IgD-negative memory B cell (primary cell): Measurements from ENCODE around the gene CARD9. TPM values are rescaled to one million over a fixed set of nuclear protein-coding genes. Genes with fewer than 3 reads are reported as not detected.

ENCODE experiments used
- H3K27ac Mint-ChIP-seq, 3 donors: one replicate each; pipeline ENCODE4 v1.8.0; 2020 to 2022; ENCODE audit warnings: mild to moderate bottlenecking in 3 of 3, mixed read lengths in 3 of 3, moderate library complexity in 1 of 3
- H3K27me3 Mint-ChIP-seq: one replicate; pipeline ENCODE4 v1.8.0; 2021; ENCODE audit warnings: mixed read lengths
- H3K36me3 Mint-ChIP-seq: one replicate; pipeline ENCODE4 v1.8.0; 2020; ENCODE audit warnings: mild to moderate bottlenecking, mixed read lengths
- H3K4me1 Mint-ChIP-seq, 3 donors: one replicate each; pipeline ENCODE4 v1.8.0; 2020 to 2022; ENCODE audit warnings: mixed read lengths in 3 of 3, mild to moderate bottlenecking in 1 of 3
- H3K4me3 Mint-ChIP-seq, 4 donors: one replicate each; pipeline ENCODE4 v1.8.0; 2020 to 2022; ENCODE audit warnings: mild to moderate bottlenecking in 4 of 4, mixed read lengths in 4 of 4, moderate library complexity in 3 of 4
- H3K9me3 Mint-ChIP-seq, 3 donors: one replicate each; pipeline ENCODE4 v1.8.0; 2020 to 2021; ENCODE audit warnings: mixed read lengths in 3 of 3, mild to moderate bottlenecking in 1 of 3
- polyA plus RNA-seq: library from polyadenylated mRNA; unstranded; fragments of 300-500 nt; fragmentation: Illumina TruSeq; gene quantifications from one replicate; pipeline ENCODE4 v1.2.3, GENCODE V29; 2021

CARD9 gene
- polyA plus RNA-seq, 1 donor from 2014 or later, result 0.26 TPM

- H3K9me3 Mint-ChIP-seq, result no peaks in the 10 kb centered on the region
- H3K36me3 Mint-ChIP-seq, result peaks cover 2% of the 10 kb centered on the region
- H3K27me3 Mint-ChIP-seq, result no peaks in the 10 kb centered on the region
- H3K27ac Mint-ChIP-seq, result no peak overlapping the region
- no peak overlapping the region for H3K4me3 Mint-ChIP-seq
- H3K4me1 Mint-ChIP-seq, result no peaks in the 10 kb centered on the region
Observed at GRCh38 chr9:136379003-136379287, 5.5 kb upstream of the CARD9 start.

GRCh38 chr9:136378170-136379002, 4.9 kb upstream of the CARD9 start:
- Mint-ChIP-seq H3K27ac (peak overlapping the region in 1 of 3 donors; percentile 83), H3K27me3 (no peaks in the 10 kb centered on the region), H3K9me3 (no peaks in the 10 kb centered on the region), H3K4me1 (no peaks in the 10 kb centered on the region), H3K36me3 (peaks cover 2% of the 10 kb centered on the region), H3K4me3 (no peak overlapping the region)

- no peak overlapping the region for H3K4me3 Mint-ChIP-seq
- peak overlapping the region in 1 of 3 donors; percentile 83 for H3K27ac Mint-ChIP-seq
- no peaks in the 10 kb centered on the region for H3K27me3 Mint-ChIP-seq
- no peaks in the 10 kb centered on the region for H3K9me3 Mint-ChIP-seq
- H3K36me3 Mint-ChIP-seq, result peaks cover 2% of the 10 kb centered on the region
- H3K4me1 Mint-ChIP-seq, result no peaks in the 10 kb centered on the region
Observed at GRCh38 chr9:136377341-136378169, 4.1 kb upstream of the CARD9 start.

GRCh38 chr9:136376457-136376856, 3.0 kb upstream of the CARD9 start:
- Mint-ChIP-seq H3K9me3 (no peaks in the 10 kb centered on the region), H3K27me3 (no peaks in the 10 kb centered on the region), H3K4me3 (no peak overlapping the region), H3K36me3 (peaks cover 2% of the 10 kb centered on the region), H3K4me1 (no peaks in the 10 kb centered on the region), H3K27ac (peak overlapping the region in 1 of 3 donors; percentile 19)

GRCh38 chr9:136375096-136375495, 1.6 kb upstream of the CARD9 start:
- Mint-ChIP-seq H3K27ac (no peak overlapping the region), H3K36me3 (peaks cover 2% of the 10 kb centered on the region), H3K4me3 (no peak overlapping the region), H3K4me1 (no peaks in the 10 kb centered on the region), H3K27me3 (no peaks in the 10 kb centered on the region), H3K9me3 (no peaks in the 10 kb centered on the region)

GRCh38 chr9:136374183-136374575, 710 bp upstream of the CARD9 start:
- no peaks in the 10 kb centered on the region for H3K9me3 Mint-ChIP-seq
- H3K4me3 Mint-ChIP-seq, result no peak overlapping the region
- peaks cover 2% of the 10 kb centered on the region for H3K36me3 Mint-ChIP-seq
- no peaks in the 10 kb centered on the region for H3K27me3 Mint-ChIP-seq
- H3K4me1 Mint-ChIP-seq, result no peaks in the 10 kb centered on the region
- H3K27ac Mint-ChIP-seq, result no peak overlapping the region

- Mint-ChIP-seq H3K4me1 (no peaks in the 10 kb centered on the region), H3K27me3 (no peaks in the 10 kb centered on the region), H3K4me3 (peak overlapping the region in 1 of 4 donors; percentile 5), H3K36me3 (peaks cover 2% of the 10 kb centered on the region), H3K27ac (no peak overlapping the region), H3K9me3 (no peaks in the 10 kb centered on the region)
Observed at GRCh38 chr9:136372561-136373299, 739 bp downstream of the CARD9 start.

- no peaks in the 10 kb centered on the region for H3K4me1 Mint-ChIP-seq
- H3K27ac Mint-ChIP-seq, result no peak overlapping the region
- no peaks in the 10 kb centered on the region for H3K9me3 Mint-ChIP-seq
- H3K4me3 Mint-ChIP-seq, result no peak overlapping the region
- H3K27me3 Mint-ChIP-seq, result no peaks in the 10 kb centered on the region
- peaks cover 2% of the 10 kb centered on the region for H3K36me3 Mint-ChIP-seq
Observed at GRCh38 chr9:136372006-136372405, 1.5 kb downstream of the CARD9 start.

- Mint-ChIP-seq H3K27me3 (no peaks in the 10 kb centered on the region), H3K4me1 (no peaks in the 10 kb centered on the region), H3K27ac (no peak overlapping the region), H3K9me3 (no peaks in the 10 kb centered on the region), H3K4me3 (no peak overlapping the region), H3K36me3 (peaks cover 2% of the 10 kb centered on the region)
Observed at GRCh38 chr9:136371533-136371880, 2.0 kb downstream of the CARD9 start.

GRCh38 chr9:136370687-136371532, 2.6 kb downstream of the CARD9 start:
- no peaks in the 10 kb centered on the region for H3K27me3 Mint-ChIP-seq
- H3K36me3 Mint-ChIP-seq, result peaks cover 2% of the 10 kb centered on the region
- H3K4me3 Mint-ChIP-seq, result no peak overlapping the region
- H3K27ac Mint-ChIP-seq, result no peak overlapping the region
- peaks cover 0 to 1% (median 0%) of the 10 kb centered on the region in 3 donors for H3K4me1 Mint-ChIP-seq
- no peaks in the 10 kb centered on the region for H3K9me3 Mint-ChIP-seq

GRCh38 chr9:136370037-136370436, 3.4 kb downstream of the CARD9 start:
- H3K27ac Mint-ChIP-seq, result no peak overlapping the region
- H3K9me3 Mint-ChIP-seq, result no peaks in the 10 kb centered on the region
- H3K27me3 Mint-ChIP-seq, result no peaks in the 10 kb centered on the region
- peaks cover 0 to 1% (median 0%) of the 10 kb centered on the region in 3 donors for H3K4me1 Mint-ChIP-seq
- peaks cover 2% of the 10 kb centered on the region for H3K36me3 Mint-ChIP-seq
- no peak overlapping the region for H3K4me3 Mint-ChIP-seq

- no peak overlapping the region for H3K27ac Mint-ChIP-seq
- no peaks in the 10 kb centered on the region for H3K9me3 Mint-ChIP-seq
- no peak overlapping the region for H3K4me3 Mint-ChIP-seq
- H3K4me1 Mint-ChIP-seq, result peaks cover 0 to 2% (median 1%) of the 10 kb centered on the region in 3 donors
- H3K36me3 Mint-ChIP-seq, result no peaks in the 10 kb centered on the region
- H3K27me3 Mint-ChIP-seq, result no peaks in the 10 kb centered on the region
Observed at GRCh38 chr9:136368190-136368589, 5.3 kb downstream of the CARD9 start.

- Mint-ChIP-seq H3K9me3 (no peaks in the 10 kb centered on the region), H3K27ac (no peak overlapping the region), H3K27me3 (no peaks in the 10 kb centered on the region), H3K4me3 (no peak overlapping the region), H3K4me1 (peaks cover 0 to 3% (median 1%) of the 10 kb centered on the region in 3 donors), H3K36me3 (no peaks in the 10 kb centered on the region)
Observed at GRCh38 chr9:136367296-136368145, 5.9 kb downstream of the CARD9 start.

GRCh38 chr9:136366826-136367225, 6.6 kb downstream of the CARD9 start:
- Mint-ChIP-seq H3K4me3 (no peak overlapping the region), H3K27me3 (no peaks in the 10 kb centered on the region), H3K27ac (no peak overlapping the region), H3K9me3 (no peaks in the 10 kb centered on the region), H3K36me3 (no peaks in the 10 kb centered on the region), H3K4me1 (peaks cover 0 to 3% (median 1%) of the 10 kb centered on the region in 3 donors)
